Mesendoderm (in vitro differentiated cells): ENCODE measurements around the gene KLF15.

Experiments
- DNase-seq: peaks from one replicate; pipeline ENCODE4 v3.0.0; 2013
- H2AK5ac ChIP-seq: 2 replicates; pipeline ENCODE4 v1.6.1; 2013; ENCODE audit warnings: low read length, inconsistent platforms
- H2BK120ac ChIP-seq: 2 replicates; pipeline ENCODE4 v1.6.1; 2013; ENCODE audit warnings: low read depth, mild to moderate bottlenecking, low read length, moderate library complexity, mixed read lengths
- H2BK15ac ChIP-seq: replicated peaks from 2 replicates; pipeline ENCODE4 v1.6.1; 2013; ENCODE audit warnings: low read depth, mild to moderate bottlenecking, moderate library complexity
- H2BK5ac ChIP-seq: 2 replicates; pipeline ENCODE4 v1.6.1; 2013; ENCODE audit warnings: low read length, inconsistent platforms
- H3K18ac ChIP-seq: 2 replicates; pipeline ENCODE4 v1.6.1; 2013; ENCODE audit warnings: mild to moderate bottlenecking, low read length, mixed read lengths
- H3K23ac ChIP-seq: one replicate; pipeline ENCODE4 v1.6.1; 2013; ENCODE audit warnings: low read length
- H3K27ac ChIP-seq: 2 replicates; pipeline ENCODE4 v1.5.1; 2013; ENCODE audit warnings: low read depth, mild to moderate bottlenecking, inconsistent platforms, low read length, moderate library complexity
- H3K27me3 ChIP-seq: 2 replicates; pipeline ENCODE4 v1.6.1; 2013; ENCODE audit warnings: low read length, control low read depth, mild to moderate bottlenecking, inconsistent platforms; ENCODE audit not compliant: insufficient read depth, poor library complexity
- H3K36me3 ChIP-seq: 2 replicates; pipeline ENCODE4 v1.6.1; 2013; ENCODE audit warnings: low read length, inconsistent platforms; ENCODE audit not compliant: control insufficient read depth, insufficient read depth
- H3K4ac ChIP-seq: one replicate; pipeline ENCODE4 v1.6.1; 2013; ENCODE audit warnings: low read depth, mild to moderate bottlenecking, low read length, moderate library complexity
- H3K4me1 ChIP-seq: 2 replicates; pipeline ENCODE4 v1.6.1; 2013; ENCODE audit warnings: low read depth, low read length, inconsistent platforms; ENCODE audit not compliant: control insufficient read depth
- H3K4me2 ChIP-seq: 2 replicates; pipeline ENCODE4 v1.6.1; 2013; ENCODE audit warnings: low read length
- H3K4me3 ChIP-seq: 2 replicates; pipeline ENCODE4 v1.5.1; 2013; ENCODE audit warnings: mild to moderate bottlenecking, low read length
- H3K56ac ChIP-seq: one replicate; pipeline ENCODE4 v1.6.1; 2013; ENCODE audit warnings: low read length
- H3K79me1 ChIP-seq: 2 replicates; pipeline ENCODE4 v1.6.1; 2013; ENCODE audit warnings: low read length, inconsistent platforms
- H3K79me2 ChIP-seq: 2 replicates; pipeline ENCODE4 v1.6.1; 2013; ENCODE audit warnings: mild to moderate bottlenecking, low read length; ENCODE audit not compliant: control insufficient read depth, insufficient read depth
- H3K9ac ChIP-seq: 2 replicates; pipeline ENCODE4 v1.6.1; 2013; ENCODE audit warnings: low read length, inconsistent platforms
- H4K5ac ChIP-seq: one replicate; pipeline ENCODE4 v1.6.1; 2013; ENCODE audit warnings: low read length
- H4K8ac ChIP-seq: one replicate; pipeline ENCODE4 v1.6.1; 2013; ENCODE audit warnings: low read depth, mild to moderate bottlenecking, control low read depth, low read length, moderate library complexity
- WGBS: extraction: QIAGEN DNeasy Blood & Tissue Kit; methylation state at CpG from one replicate; pipeline ENCODE4 v1.1.7; 2013; ENCODE audit warnings: low lambda C conversion rate, missing lambda C conversion rate; ENCODE audit not compliant: insufficient coverage; ENCODE audit errors: extremely low coverage; 5-methylcytosine and 5-hydroxymethylcytosine counted together

The KLF15 gene

DNA sequence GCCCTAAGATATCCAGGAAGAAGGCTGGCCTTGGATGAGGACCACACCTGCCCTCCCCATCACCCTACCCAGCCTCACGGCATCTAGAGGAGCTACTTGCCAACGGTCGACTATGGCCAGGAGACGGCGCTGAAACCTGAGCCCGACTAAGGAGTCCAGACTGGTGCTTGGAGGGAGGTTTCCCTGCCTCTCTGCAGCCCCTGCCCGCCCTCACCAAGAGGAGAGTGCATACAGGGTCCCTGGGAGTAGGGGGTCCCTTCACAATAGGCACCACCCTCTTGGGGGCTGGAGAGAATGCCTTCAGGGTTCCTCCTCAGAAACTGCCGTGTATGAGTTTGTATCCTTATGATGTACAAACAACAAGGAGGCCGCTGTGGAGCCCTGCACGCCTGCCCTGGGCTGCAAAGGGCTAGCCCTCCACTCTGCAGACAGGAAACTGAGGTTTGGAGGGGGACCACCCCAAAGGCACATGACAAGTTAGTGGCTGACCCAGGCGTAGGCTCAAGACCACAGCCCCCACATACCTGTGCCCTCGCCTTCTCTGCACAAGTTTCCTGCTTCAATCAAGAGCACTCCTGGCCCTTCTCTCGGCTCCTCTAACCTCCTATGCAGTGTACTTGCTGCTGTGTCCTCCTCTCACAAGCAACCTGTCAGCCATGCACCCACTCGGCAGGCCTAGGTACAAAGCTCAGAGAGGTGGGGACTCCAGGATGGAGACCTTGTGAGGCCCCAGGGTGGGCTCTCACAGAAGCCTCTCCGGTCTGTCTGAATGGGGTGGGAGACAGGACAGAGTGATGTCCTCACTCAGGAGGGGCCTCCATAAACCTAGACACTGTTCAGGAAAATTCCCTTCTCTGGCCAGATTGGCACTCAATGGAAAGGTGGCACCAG lies 7.4 kb downstream of the KLF15 start:
- H3K4ac ChIP-seq = no peak overlapping the region
- DNase-seq = no peak
- H3K4me3 ChIP-seq = no peak overlapping the region
- WGBS = no CpG with 5 or more reads among the region's 15 CpGs
- no peak overlapping the region for H2AK5ac ChIP-seq
- H3K27me3 ChIP-seq = no peaks in the 10 kb centered on the region
- no peak overlapping the region for H3K27ac ChIP-seq
- H3K79me2 ChIP-seq = no peaks in the 10 kb centered on the region
- no peak overlapping the region for H2BK15ac ChIP-seq
- no peak overlapping the region for H3K56ac ChIP-seq
- no peak overlapping the region for H3K18ac ChIP-seq
- no peaks in the 10 kb centered on the region for H3K79me1 ChIP-seq
- H2BK120ac ChIP-seq = no peak overlapping the region
- H2BK5ac ChIP-seq = no peak overlapping the region
- H3K9ac ChIP-seq = no peak overlapping the region
- H3K4me2 ChIP-seq = no peak overlapping the region
- no peak overlapping the region for H3K23ac ChIP-seq
- no peaks in the 10 kb centered on the region for H3K36me3 ChIP-seq
- H3K4me1 ChIP-seq = no peaks in the 10 kb centered on the region
- no peak overlapping the region for H4K5ac ChIP-seq
- no peak overlapping the region for H4K8ac ChIP-seq

DNA sequence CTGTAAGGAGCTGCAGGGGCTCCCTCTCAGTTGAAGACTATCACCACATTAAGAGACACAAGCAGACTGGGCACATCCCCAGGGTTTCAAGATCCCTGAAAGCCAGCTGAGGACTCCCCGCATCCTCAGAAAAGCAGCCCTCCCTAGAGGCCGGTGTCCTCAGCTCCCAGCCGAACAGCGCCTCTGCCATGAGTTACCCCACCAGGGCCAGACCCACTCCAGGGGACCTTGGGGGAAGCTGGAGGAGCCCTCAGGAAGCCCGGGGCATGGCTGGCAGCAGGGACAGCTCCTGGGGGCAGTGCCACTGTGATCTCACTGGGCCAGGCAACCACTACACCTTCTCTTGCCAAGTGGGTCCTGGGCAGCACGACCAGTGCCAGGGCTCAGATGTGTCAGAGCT lies 8.1 kb downstream of the KLF15 start:
- Histone ChIP-seq H3K27me3 (no peaks in the 10 kb centered on the region), H3K56ac (no peak overlapping the region), H3K4me2 (no peak overlapping the region), H4K5ac (no peak overlapping the region), H3K79me1 (no peaks in the 10 kb centered on the region), H3K36me3 (no peaks in the 10 kb centered on the region), H3K9ac (no peak overlapping the region), H3K4ac (no peak overlapping the region), H3K79me2 (no peaks in the 10 kb centered on the region), H3K4me1 (no peaks in the 10 kb centered on the region), H3K4me3 (no peak overlapping the region), H2BK15ac (no peak overlapping the region), H2BK5ac (no peak overlapping the region), H2AK5ac (no peak overlapping the region), H3K27ac (no peak overlapping the region), H3K23ac (no peak overlapping the region), H2BK120ac (no peak overlapping the region), H4K8ac (no peak overlapping the region), H3K18ac (no peak overlapping the region)
- no peak for DNase-seq
- WGBS = no CpG with 5 or more reads among the region's 6 CpGs

DNA sequence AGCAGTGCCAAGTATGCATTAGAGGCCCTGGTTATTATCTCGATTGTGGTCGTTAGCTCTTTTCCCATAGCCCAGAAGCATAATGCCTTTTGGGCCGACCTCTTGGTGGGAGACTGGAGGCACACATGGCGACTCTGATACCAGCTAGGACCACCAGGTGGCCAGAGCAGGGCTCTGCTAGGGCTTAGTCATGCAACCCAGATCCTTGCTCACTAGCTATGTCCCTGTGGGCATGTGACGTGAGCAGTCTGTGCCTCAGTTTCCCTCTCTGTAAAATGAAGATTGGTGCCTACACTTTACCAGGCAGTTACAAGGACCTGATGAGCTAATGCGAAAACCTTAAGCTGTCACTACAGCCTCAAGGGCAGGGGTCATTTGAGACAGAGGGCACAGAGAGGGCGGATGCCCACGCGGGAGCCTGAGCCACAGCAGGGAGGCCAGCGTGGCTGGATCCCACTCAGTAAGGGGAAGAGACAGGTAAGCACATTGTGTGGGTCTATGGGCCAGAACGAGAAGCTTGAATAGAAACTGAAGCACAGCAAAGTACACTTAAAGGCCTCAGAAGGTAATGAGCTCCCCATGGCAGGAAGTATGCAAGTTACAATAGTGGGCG lies 8.8 kb downstream of the KLF15 start:
- Histone ChIP-seq H4K5ac (no peak overlapping the region), H3K79me1 (no peaks in the 10 kb centered on the region), H3K9ac (no peak overlapping the region), H3K79me2 (no peaks in the 10 kb centered on the region), H3K27ac (no peak overlapping the region), H3K4me2 (no peak overlapping the region), H2AK5ac (no peak overlapping the region), H3K4me3 (no peak overlapping the region), H2BK120ac (no peak overlapping the region), H3K36me3 (no peaks in the 10 kb centered on the region), H3K23ac (no peak overlapping the region), H3K27me3 (no peaks in the 10 kb centered on the region), H3K56ac (no peak overlapping the region), H3K4ac (no peak overlapping the region), H2BK15ac (no peak overlapping the region), H4K8ac (no peak overlapping the region), H2BK5ac (no peak overlapping the region), H3K18ac (no peak overlapping the region), H3K4me1 (no peaks in the 10 kb centered on the region)
- DNase-seq = peak; percentile 70
- WGBS = no CpG with 5 or more reads among the region's 12 CpGs

DNA sequence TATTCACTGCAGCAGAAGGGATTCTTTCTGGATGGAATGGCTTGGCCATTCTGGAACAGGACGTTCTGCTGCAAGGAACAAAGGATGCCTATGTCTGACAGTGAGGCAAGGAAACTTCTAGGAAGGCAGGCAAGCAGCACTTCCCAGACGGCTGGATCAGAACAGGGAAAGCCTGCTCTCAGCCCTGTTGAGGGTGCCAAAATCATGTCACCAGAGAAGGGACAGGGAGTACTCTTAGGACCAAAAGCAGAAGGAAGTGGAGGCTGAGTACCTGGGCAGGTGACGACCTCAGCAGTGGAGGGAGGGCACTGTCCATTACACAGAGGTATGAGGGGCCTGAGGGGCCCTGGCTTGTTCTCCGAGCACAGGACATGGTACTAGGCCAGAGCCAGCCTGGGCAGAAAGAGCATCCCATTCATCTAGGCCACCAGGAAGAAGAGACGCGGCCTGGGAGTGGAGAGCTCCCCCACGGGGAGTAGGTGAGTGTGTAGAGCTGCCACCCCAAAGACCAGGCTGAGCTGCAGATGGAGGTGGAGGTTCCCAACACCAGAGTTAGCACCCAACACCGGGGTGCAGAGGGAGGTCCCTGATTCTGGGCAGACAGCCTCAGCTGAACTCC lies 9.6 kb downstream of the KLF15 start:
- no peak overlapping the region for H2BK5ac ChIP-seq
- no peak overlapping the region for H3K4me2 ChIP-seq
- no peak overlapping the region for H3K4me3 ChIP-seq
- H3K79me1 ChIP-seq = no peaks in the 10 kb centered on the region
- H3K9ac ChIP-seq = no peak overlapping the region
- no peaks in the 10 kb centered on the region for H3K79me2 ChIP-seq
- H3K27me3 ChIP-seq = no peaks in the 10 kb centered on the region
- no peaks in the 10 kb centered on the region for H3K4me1 ChIP-seq
- H3K23ac ChIP-seq = no peak overlapping the region
- no peak overlapping the region for H3K18ac ChIP-seq
- H3K36me3 ChIP-seq = no peaks in the 10 kb centered on the region
- no peak overlapping the region for H2AK5ac ChIP-seq
- no peak overlapping the region for H3K27ac ChIP-seq
- H4K8ac ChIP-seq = no peak overlapping the region
- H3K4ac ChIP-seq = no peak overlapping the region
- H4K5ac ChIP-seq = no peak overlapping the region
- DNase-seq = no peak
- H2BK15ac ChIP-seq = no peak overlapping the region
- no peak overlapping the region for H3K56ac ChIP-seq
- WGBS = no CpG with 5 or more reads among the region's 8 CpGs
- no peak overlapping the region for H2BK120ac ChIP-seq

DNA sequence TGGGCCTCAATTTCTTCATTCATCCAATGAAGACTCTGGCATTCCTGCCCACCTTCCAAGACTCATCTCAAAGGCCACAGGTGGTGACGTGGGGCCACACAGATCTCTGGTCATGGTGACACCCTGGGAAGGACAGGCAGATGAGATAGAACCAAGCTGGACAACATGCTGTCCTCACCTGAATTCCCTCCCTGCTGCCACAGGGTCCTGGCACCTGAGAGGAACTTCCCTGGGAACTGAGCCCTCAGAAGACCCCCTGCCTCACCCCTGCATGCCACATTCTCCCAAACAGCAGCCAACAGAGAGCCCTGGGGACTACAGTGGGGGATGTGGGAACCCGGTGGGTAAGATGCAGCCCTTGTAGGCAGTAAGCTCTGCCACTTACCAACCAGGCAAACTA lies 10.7 kb downstream of the KLF15 start:
- Histone ChIP-seq H3K56ac (no peak overlapping the region), H2BK120ac (no peak overlapping the region), H2BK5ac (no peak overlapping the region), H4K8ac (no peak overlapping the region), H3K79me1 (no peaks in the 10 kb centered on the region), H3K4ac (no peak overlapping the region), H3K4me1 (no peaks in the 10 kb centered on the region), H3K23ac (no peak overlapping the region), H4K5ac (no peak overlapping the region), H3K79me2 (no peaks in the 10 kb centered on the region), H3K36me3 (no peaks in the 10 kb centered on the region), H3K18ac (no peak overlapping the region), H3K4me3 (no peak overlapping the region), H3K27me3 (no peaks in the 10 kb centered on the region), H2BK15ac (no peak overlapping the region), H2AK5ac (no peak overlapping the region), H3K4me2 (no peak overlapping the region), H3K27ac (no peak overlapping the region), H3K9ac (no peak overlapping the region)
- WGBS = no CpG with 5 or more reads among the region's 2 CpGs
- no peak for DNase-seq
